Esophagus mucosa (tissue), 1 donor: Measurements from ENCODE around the gene RGS19. TPM values are rescaled to one million over a fixed set of nuclear protein-coding genes. Genes with fewer than 3 reads are reported as not detected.

Experiments used
- ATAC-seq: fragments of 200-7000 bp; cut with Tn5 transposase; one replicate; pipeline ENCODE4 v1.9.1; 2020
- total RNA-seq: library from RNA; stranded (reverse); gene quantifications from one replicate; pipeline ENCODE4 v1.2.4, GENCODE V29; 2023
- donor health status: DM: yes; HTN: yes; CAD: no.

Gene RGS19
- total RNA-seq, 1 donor from 2014 or later: 6.1 TPM

- ATAC-seq: no peak
These were observed 30.8 kb downstream of the RGS19 start for GRCh38 chr20:64048402-64049044.

GRCh38 chr20:64047968-64048401 lies 31.3 kb downstream of the RGS19 start:
- no peak for ATAC-seq

- ATAC-seq: no peak
These were observed 32.3 kb downstream of the RGS19 start for GRCh38 chr20:64047046-64047389.

GRCh38 chr20:64045346-64046011 lies 33.8 kb downstream of the RGS19 start:
- ATAC-seq: peak; percentile 19

GRCh38 chr20:64044484-64045247 lies 34.7 kb downstream of the RGS19 start:
- ATAC-seq: peak; percentile 57

- ATAC-seq: no peak
These were observed 35.5 kb downstream of the RGS19 start for GRCh38 chr20:64043768-64044167.

GRCh38 chr20:64042054-64042781 lies 37.1 kb downstream of the RGS19 start:
- no peak for ATAC-seq

- no peak for ATAC-seq
These were observed 37.6 kb downstream of the RGS19 start for GRCh38 chr20:64041781-64042053.

- no peak for ATAC-seq
These were observed 38.1 kb downstream of the RGS19 start for GRCh38 chr20:64041040-64041780.

- no peak for ATAC-seq
These were observed 38.9 kb downstream of the RGS19 start for GRCh38 chr20:64040231-64041039.

- peak; percentile 19 for ATAC-seq
These were observed 39.8 kb downstream of the RGS19 start for GRCh38 chr20:64039293-64040160.

- peak; percentile 77 for ATAC-seq
These were observed 40.6 kb downstream of the RGS19 start for GRCh38 chr20:64038565-64039292.

GRCh38 chr20:64038224-64038564 lies 41.1 kb downstream of the RGS19 start:
- peak; percentile 52 for ATAC-seq

GRCh38 chr20:64037498-64038213 lies 41.7 kb downstream of the RGS19 start:
- peak; percentile 3 for ATAC-seq

- no peak for ATAC-seq
These were observed 42.2 kb downstream of the RGS19 start for GRCh38 chr20:64037199-64037497.

GRCh38 chr20:64036346-64037198 lies 42.7 kb downstream of the RGS19 start:
- no peak for ATAC-seq

GRCh38 chr20:64035933-64036345 lies 43.4 kb downstream of the RGS19 start, which contains the start of gene C20orf204:
Gene C20orf204, plus strand, starts transcription at chr20:64036182. Its CDS starts 142 bp downstream, at chr20:64036324.
- ATAC-seq: no peak
